Fibroblast of the aortic adventitia (primary cell): ENCODE measurements around the gene TEX28. TPM values are rescaled to one million over a fixed set of nuclear protein-coding genes. Genes with fewer than 3 reads are reported as not detected.
"Not testable (repeated sequence)": the region's sequence is repeated elsewhere in the genome, so short reads cannot be mapped to it uniquely, and the experiment has no call there.

Source experiments
- DNase-seq: peaks from one replicate; pipeline ENCODE4 v3.0.0-alpha.2; 2010; ENCODE audit warnings: low read depth
- H3K4me3 ChIP-seq: 2 replicates; pipeline ENCODE4 v1.5.1; 2011; ENCODE audit warnings: low read depth, mild to moderate bottlenecking, control low read depth, low read length, moderate library complexity
- total RNA-seq: library from RNA; depleted of rRNA; stranded (reverse); fragments of >200 nt; gene quantifications from 2 replicates; pipeline ENCODE4 v1.2.3, GENCODE V29; 2012; ENCODE audit warnings: low replicate concordance

Gene TEX28
- total RNA-seq, 1 donor: not detected

DNA sequence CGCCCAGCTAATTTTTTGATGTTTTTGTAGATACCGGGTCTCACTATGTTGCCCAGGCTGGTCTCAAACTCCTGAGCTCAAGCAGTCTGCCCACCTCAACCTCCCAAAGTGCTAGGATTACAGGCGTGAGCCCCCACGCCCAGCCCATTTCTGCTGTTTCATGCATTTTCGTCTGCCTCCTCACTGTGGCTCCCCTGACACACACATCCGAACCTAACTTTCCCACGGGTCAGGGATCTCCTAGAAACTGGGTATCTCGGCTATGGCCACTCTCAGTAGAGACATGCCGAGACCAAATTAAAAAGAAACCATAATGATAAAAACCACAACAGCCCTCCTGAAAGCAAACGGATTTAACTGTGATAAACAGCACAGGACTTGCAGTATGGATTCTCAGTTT, 46.8 kb downstream of the TEX28 start:
- DNase-seq: not testable (repeated sequence)

DNA sequence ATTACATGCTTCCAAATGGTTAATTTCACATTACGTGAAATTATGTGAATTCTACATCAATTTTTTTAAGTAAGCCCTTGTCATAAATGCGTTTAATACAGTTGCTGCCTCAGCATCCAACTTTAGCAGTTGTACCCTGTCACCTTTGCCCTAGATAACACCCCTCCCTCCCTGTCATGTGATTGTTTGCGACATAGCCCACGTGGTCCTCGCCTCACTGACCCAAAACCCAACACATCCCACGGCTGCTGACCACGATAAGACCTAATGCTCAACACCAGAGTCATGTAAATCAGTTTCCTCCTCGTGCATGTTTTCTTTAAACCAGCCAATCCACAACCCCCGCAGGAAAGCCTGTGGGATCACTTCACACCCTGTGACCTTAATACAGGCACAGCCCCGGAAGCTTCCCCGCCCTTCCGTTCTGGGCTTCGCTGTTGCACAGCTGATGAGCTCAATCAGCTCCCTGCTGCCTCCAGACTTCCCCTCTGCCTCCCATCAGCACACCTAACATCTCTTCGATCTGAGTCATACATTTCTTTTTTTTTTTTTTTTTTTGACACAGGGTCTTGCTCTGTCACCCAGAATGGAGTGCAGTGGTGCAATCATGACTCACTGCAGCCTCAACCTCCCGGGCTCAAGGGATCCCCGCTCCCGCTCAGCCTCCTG, 47.4 kb downstream of the TEX28 start:
- not testable (repeated sequence) for H3K4me3 ChIP-seq, DNase-seq

More for the DNA sequence above, 46.8 kb downstream of the TEX28 start:
- not testable (repeated sequence) for H3K4me3 ChIP-seq

DNA sequence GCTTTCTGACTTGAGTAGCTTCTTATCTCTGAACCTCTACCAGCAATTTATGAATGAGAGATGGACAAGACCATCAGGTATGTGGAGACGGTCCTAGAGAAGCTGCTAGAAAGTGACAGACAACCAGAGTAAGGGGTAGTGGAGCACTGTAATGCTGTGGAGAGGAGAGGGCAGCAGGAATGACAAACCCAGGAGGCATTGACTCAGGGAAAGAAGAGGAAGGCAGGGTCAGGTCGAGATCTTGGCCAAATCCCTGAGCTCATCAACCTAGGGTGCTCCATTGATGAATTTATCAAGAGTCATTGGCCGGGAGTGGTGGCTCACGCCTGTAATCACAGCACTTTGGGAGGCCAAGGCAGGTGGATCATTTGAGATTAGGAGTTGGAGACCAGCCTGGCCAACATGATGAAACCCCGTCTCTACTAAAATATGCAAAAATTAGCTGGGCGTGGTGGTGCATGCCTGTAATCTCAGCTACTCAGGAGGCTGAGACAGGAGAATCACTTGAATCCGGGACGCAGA, 54.9 kb downstream of the TEX28 start:
- DNase-seq, H3K4me3 ChIP-seq: not testable (repeated sequence)

DNA sequence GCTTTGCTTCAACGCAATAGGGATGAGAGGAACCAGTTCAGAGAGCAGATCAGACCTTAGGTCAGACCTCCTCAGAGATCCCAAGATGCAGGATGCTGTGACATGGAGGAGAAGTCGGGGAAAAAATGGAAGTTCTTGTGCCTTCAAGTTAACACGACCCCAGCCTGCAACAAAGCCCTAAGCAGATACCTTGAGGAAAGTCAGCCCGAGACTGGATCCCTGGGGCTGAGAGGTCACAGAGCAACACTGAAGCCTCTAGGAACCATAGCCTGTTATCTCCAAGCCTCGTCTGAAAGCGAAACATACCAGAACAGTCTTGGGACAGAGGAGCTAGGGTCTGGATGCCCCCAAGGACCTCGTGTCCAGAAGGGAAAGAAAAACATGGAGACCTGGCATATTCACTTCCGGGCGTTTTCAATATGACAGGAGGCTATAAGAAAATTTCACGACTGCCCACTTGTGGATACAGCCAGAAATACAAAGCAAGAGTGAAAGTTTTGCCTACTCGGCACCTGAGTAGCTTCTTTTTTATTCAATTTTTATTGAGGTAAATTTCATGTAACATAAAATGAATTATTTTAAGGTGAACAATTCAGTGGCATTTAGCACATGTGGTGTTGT, 55.9 kb downstream of the TEX28 start:
- H3K4me3 ChIP-seq, DNase-seq: not testable (repeated sequence)

DNA sequence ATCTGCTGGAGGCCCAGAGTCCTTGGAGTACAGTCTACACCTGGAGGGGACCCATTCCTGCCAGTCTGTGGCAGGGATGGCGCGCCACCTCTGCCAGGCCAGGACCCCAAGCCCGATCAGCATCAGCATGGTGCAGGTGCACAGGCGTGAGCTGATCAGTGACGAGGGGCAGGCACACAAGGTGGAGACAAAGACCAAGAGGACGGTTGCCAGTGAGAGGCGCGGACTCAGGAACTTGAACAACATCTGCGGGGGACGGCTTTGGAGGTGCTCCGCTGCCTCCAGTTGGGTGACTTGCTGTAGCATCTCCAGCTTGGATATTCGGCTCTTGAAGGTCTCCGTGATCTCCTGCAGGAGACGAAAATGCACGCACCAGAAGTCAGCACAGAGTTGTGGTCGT, 61.3 kb downstream of the TEX28 start:
- not testable (repeated sequence) for H3K4me3 ChIP-seq, DNase-seq

DNA sequence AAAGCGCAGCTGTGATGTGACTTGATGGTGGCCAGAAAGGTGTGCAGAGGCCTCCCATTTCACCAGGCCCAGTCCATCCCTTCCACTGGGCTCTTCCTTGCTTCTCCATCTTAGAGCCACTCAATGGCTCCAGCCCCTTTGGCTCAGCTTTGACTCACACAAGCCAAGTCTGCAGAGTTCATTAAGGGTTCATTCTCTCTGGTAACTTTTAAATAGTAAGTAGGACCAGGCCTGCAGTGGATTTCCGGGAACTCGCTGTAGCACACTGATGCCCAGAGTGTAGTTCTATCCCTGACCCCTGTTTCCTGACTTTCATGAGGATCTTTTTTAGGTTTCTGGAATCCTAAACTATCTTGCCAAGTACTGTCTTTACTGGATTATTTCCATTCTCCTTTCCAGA, 63.5 kb downstream of the TEX28 start:
- DNase-seq: not testable (repeated sequence)

DNA sequence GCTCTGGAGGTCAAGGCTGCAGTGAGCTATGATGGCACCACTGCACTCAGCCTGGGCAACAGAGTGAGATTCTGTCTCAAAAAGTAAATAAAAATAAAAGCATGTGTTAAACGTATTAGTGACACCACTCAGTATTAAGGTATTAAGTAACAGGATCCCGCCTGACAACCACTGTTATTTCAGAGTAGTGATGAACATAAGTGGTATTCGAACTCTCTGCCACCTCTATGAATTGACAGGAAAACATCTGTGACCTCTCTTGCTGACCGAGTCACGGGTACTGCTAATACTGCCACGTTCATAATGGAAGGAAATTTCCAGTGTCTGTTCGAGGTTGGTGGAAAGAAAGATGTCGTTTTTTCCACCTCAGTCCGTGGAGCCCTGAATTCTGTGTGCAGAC, 68.2 kb downstream of the TEX28 start:
- H3K4me3 ChIP-seq, DNase-seq: not testable (repeated sequence)

More for the DNA sequence above, 63.5 kb downstream of the TEX28 start:
- H3K4me3 ChIP-seq: not testable (repeated sequence)

DNA sequence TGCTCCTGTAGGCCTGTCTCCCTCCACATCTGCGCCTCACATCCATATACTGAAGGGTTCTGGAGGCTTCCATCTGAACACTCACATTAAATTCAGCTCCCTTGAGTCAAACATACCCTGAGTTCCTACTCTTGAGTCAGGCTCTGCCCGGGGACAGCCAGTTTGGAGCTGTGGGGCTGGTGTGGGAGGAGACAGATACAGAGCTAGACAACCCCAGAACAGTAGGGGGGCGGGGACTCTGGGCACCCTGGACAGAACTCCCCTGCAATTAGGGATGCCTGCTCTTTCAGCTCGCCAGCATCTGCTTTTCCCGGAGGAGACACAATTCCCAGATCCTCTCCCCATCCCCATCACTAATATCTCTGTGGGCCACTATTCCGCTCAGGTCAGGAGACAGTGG, 69.6 kb downstream of the TEX28 start:
- DNase-seq, H3K4me3 ChIP-seq: not testable (repeated sequence)

Other genes starting within 250 kb of the TEX28 start
- gene MECP2, start 197.4 kb downstream of the TEX28 start, total RNA-seq: 21.6 and 27.4 TPM in 2 replicates
- gene OPN1LW, start 150.9 kb downstream of the TEX28 start, total RNA-seq: not detected in 2 replicates
- gene OPN1MW, start 112.5 kb downstream of the TEX28 start, total RNA-seq: not detected in 2 replicates
- gene OPN1MW2, start 75.4 kb downstream of the TEX28 start, total RNA-seq: not detected in 2 replicates
- gene OPN1MW3, start 37.5 kb downstream of the TEX28 start, total RNA-seq: not detected in 2 replicates
- gene TKTL1, start 671 bp upstream of the TEX28 start, total RNA-seq: not detected in 2 replicates
- 549 and 1,365 TPM in 2 replicates for gene FLNA, start 79.5 kb upstream of the TEX28 start, total RNA-seq
- 9.6 and 29.9 TPM in 2 replicates for gene EMD, start 84.2 kb upstream of the TEX28 start, total RNA-seq
- gene RPL10, start 103.3 kb upstream of the TEX28 start, total RNA-seq: 1,297 and 3,230 TPM in 2 replicates
- 15.8 and 31.0 TPM in 2 replicates for gene DNASE1L1, start 114.1 kb upstream of the TEX28 start, total RNA-seq
- 18.0 and 30.9 TPM in 2 replicates for gene TAFAZZIN, start 116.4 kb upstream of the TEX28 start, total RNA-seq
- gene ATP6AP1, start 133.6 kb upstream of the TEX28 start, total RNA-seq: 33.2 and 36.1 TPM in 2 replicates
- 53.9 and 115 TPM in 2 replicates for gene GDI1, start 142.0 kb upstream of the TEX28 start, total RNA-seq
- 39.0 and 99.0 TPM in 2 replicates for gene FAM50A, start 149.0 kb upstream of the TEX28 start, total RNA-seq
- gene PLXNA3, start 163.2 kb upstream of the TEX28 start, total RNA-seq: 11.9 and 25.8 TPM in 2 replicates
- gene LAGE3, start 184.2 kb upstream of the TEX28 start, total RNA-seq: 19.1 and 31.6 TPM in 2 replicates
- 10.9 and 35.0 TPM in 2 replicates for gene UBL4A, start 191.5 kb upstream of the TEX28 start, total RNA-seq
- 23.9 and 28.6 TPM in 2 replicates for gene SLC10A3, start 195.5 kb upstream of the TEX28 start, total RNA-seq
- 16.9 and 20.0 TPM in 2 replicates for gene FAM3A, start 221.1 kb upstream of the TEX28 start, total RNA-seq